ENCODE data around the gene FAM234B.
"Not testable (repeated sequence)": the region's sequence is repeated elsewhere in the genome, so short reads cannot be mapped to it uniquely, and the experiment has no call there.

FAM234B gene

GRCh38 chr12:13066014-13066413 lies 21.8 kb downstream of the FAM234B start:
- no peak for DNase-seq

GRCh38 chr12:13066459-13066858 lies 22.3 kb downstream of the FAM234B start:
- DNase-seq, result no peak

- no peak for DNase-seq
Observed at GRCh38 chr12:13067322-13067721, 23.1 kb downstream of the FAM234B start.

DNA sequence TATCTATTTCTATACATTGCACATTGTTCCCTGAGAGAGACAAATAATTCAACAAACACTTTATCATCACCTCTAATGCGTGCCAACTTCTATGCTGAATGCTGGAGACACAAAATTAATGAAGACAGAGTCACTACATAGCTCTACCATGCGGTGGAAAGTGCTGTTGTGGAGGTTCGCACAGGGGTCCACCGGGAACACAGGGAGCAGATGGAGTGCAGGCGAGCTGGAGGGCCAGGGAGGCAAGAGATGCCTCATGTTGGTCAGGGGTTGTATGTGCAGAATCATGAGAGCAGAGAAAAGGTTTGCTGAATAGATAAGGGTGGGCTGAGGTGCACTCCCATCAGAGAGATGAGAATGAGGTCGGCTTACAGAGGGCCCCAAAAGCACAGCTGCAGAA lies 25.2 kb downstream of the FAM234B start:
- DNase-seq, result no peak

DNA sequence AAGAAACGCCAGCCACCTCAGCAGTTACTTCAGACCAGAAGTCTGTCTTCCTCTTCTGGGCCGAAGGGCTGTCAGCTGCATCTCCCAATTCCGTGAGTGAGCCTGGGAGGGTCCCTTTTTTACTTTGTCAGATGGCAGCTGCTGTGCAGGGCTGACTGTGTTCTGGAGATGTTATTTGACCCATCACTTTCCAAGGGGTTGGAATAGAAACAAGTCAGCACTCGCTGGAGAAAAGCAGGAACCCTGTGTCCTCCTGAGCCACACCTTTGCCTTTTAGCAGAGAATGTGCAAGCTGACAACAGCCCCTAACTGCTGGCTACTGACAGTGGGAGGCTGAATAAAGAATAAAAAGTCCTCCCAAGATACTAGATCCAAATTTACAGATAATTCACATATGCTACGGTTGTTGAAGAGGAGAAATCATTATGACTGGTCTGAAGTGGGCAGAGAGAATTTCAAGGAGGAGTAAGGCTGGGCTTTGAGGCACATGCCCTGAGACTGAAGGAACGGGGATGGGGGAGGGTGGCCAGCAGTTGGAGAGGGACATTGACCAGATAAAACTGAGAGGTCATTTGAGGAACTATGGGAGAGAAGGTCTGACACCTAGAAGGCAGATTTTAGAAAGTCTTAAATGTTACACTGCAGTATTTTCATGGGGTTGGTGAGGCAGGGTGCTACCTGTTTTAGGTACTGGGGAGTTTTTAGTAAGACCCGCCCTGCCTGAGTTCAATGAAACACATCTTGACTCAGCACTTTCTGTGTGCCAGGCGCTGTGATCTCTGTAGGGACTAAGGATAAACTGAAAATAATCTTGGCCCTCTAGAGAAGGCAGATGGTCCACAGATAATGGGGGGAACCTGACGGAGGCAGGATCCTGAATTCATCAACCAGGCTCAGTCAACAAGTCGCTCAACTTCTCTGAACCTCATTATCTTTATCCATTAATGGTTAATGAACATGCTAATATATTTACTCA lies 27.4 kb downstream of the FAM234B start:
- no peak for DNase-seq

DNA sequence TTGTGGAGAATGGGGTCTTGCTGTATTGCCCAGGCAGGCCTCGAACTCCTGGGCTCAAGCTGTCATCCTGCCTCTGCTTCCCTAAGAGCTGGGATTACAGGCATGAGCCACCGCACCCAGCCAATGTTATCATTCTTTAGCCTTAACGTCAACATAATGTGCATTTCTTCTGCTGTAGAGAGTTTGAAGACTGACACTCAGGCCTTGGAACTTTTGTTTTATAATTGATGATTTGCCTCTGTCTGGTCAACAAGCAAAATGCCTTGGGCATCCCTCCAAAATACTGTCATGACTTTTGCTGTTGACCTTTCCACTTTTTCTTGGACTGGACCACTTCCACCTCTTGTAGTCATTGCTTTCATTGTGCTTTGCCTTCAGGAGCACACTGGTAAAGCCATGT lies 29.0 kb downstream of the FAM234B start:
- DNase-seq, result no peak

DNA sequence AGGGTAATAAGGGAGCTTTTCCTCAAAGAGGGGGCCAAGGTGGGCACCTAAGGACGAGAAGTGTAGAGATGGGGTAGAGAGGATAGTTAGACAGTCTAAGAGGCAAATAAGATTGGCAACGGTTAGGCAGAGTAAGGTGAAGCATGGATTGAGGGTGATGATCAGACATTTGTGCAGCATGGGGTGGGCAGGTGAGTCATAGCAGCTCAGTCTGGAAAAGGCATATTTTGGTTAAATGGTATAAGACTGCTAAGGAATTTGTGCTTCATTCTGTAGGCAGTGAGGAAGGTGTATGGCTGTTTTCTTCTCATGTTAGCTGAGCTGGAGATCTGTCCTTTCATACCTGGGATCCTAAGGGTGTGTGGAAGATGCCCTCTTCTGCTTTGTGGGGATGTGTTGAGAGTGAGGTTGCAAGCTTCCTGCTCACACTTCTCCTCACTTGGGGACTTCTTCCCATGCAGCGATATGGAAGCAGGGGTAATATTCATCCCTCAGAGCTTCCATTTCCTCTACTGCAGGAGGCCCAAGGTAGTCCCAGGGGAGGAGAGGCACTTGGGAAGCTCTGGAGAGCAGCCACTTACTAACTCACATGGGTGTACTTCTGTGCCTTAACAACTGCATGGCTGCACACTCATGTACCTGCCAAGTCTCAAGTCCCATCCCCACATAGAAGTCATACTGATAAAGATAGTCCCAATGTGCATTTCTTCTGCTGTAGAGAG lies 30.4 kb downstream of the FAM234B start:
- DNase-seq, result no peak

- no peak for DNase-seq
Observed at GRCh38 chr12:13075118-13075480, 30.9 kb downstream of the FAM234B start.

DNA sequence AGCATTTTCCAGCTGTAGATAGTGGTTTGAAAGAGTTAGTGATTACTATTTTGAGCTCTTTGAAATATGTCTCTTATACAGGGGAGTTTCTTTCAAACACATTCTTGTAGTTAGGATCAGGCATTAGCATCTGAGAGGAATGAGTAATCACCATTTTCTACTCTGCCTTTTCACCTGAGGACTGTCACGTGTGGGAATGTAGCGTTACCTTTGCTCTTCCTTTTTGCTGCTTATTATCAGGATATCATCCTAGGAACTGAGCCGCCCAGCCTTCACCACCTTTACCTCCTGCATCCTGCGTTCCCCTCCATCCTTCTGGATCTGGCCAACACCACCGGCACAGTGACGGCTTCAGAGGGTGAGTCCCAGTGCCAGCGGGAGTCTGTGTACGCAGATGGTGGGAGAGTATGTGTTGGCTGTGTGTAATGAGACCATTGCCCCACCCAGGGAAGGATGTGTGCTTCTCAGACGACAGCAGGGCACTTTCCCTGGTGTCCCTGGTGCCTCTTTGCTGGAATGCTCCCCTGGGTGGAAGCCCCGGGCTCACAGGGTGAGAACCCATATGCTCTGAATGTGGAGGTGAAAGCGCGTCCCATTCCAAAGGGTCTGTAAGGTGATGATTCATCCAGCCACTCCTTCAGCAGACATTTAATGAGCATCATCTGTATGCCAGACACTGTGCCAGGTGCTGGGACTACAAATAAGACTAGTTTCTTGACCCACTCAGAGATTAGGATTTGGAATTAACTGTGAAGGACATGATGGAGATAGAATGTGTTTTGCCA lies 31.8 kb downstream of the FAM234B start:
- DNase-seq, result no peak

DNA sequence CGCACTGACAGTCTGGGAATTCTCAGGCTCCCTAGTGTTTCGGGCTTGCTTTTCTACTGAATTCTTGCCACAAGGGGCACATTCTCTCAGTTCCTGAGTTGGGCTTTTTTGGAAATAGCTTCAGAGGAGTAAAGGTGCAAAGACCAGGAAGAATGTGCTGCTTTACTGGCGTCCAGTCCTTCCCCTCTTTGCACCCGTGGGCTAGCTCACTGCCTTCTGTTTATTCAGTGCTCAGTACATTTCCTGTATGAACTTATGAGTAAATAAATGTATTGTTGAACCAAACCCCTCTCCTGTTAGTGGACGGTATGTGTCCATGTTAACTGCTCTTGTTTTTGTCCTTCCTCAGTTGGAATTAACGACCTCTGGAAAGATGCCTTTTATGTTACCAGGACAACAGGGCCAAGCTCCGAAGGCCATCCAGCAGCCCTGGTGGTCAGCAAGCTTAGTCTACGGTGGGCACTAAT lies 35.3 kb downstream of the FAM234B start:
- no peak for DNase-seq

DNA sequence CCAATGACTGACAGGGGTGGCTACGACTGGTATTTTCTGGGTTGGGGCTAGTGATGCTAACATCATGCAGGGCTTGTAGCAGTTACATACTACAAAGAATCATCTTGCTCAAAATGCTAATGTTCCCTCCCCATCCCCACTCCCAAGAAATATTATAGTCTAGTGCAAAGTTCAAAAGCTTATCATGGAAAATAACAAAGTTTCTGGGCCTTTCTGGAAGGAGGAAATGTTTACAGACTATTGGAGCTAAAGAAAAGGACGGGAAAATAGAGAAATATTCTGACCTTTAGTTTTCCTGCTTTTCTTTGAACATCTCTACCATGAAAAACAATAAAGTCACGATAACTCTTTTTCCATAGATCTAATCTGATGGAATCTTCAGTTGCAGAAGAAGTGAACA lies 36.1 kb downstream of the FAM234B start:
- no peak for DNase-seq

DNA sequence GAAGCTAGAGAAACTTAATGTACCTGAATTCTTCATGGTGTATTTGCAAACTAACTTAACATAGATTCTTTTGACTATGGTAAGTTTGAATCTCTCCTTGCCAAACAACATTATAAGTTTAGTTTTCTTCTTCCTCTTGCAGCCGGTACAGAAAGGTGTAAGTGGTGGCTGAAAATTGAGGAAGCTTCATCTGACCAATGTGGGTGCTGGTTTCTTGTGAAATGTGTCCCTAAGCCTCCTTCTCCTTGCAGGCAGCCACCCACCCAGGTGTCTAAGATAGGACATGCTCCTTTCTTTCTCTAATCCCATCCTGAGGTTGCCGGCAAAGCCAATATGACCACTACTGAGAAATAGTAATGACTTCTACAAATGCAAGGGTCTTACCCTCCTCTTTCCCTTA lies 38.7 kb downstream of the FAM234B start:
- DNase-seq, result no peak

DNA sequence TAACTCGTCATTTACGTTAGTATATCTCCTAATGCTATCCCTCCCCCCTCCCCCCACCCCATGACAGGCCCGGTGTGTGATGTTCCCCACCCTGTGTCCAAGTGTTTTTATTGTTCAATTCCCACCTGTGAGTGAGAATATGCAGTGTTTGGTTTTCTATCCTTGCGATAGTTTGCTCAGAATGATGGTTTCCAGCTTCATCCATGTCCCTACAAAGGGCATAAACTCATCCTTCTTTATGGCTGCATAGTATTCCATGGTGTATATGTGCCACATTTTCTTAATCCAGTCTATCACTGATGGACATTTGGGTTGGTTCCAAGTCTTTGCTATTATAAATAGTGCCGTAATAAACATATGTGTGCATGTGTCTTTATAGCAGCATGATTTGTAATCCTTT lies 39.5 kb downstream of the FAM234B start:
- DNase-seq, result not testable (repeated sequence)

GRCh38 chr12:13084898-13085640 lies 40.9 kb downstream of the FAM234B start:
- DNase-seq, result no peak

GRCh38 chr12:13085968-13086686 lies 41.9 kb downstream of the FAM234B start:
- no peak for DNase-seq

GRCh38 chr12:13087766-13088165 lies 43.6 kb downstream of the FAM234B start:
- no peak for DNase-seq

DNA sequence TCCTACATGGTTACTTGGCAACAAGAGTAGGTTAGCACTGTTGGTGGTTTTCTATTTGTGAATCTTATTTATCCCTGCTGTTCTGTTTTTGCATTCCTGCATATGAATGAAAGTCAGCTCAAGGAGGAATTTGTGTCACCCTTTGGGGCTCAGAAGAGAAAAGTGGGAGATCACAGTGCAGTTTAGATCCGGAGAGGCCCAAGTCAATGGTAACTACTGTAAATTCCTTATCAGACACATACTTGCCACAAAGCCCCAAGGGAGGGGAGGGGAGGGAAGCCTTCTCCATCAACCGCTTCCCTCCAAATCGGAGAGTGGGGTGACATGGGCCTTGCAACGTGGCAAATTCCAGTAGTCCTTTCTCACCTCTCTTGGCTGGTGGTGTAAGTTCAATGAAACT lies 44.3 kb downstream of the FAM234B start:
- DNase-seq, result no peak

GRCh38 chr12:13090054-13090453 lies 45.9 kb downstream of the FAM234B start:
- DNase-seq, result no peak

GRCh38 chr12:13091832-13092231 lies 47.7 kb downstream of the FAM234B start:
- no peak for DNase-seq

GRCh38 chr12:13093191-13093847 lies 49.1 kb downstream of the FAM234B start:
- no peak for DNase-seq

DNA sequence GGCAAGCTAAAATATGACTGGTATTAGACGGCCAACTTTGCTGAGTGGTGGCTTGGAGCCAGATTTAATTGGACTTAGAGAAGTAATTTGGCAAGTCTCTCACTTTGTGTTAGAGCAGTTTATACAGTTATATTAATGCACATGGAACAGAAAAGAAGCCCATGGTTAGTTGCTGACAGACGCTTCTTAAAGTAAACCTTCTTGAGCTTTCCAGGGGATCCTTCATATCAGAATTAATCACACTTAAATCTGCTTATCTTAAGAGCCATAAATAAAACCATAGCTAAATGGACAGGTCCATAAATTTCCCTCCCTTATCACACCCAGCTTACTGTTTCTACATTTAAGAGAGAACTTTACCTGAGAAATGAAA lies 49.7 kb downstream of the FAM234B start:
- no peak for DNase-seq

Measured in NCI-H345 (cell line).